Spleen (tissue), 7 donors: ENCODE data around the gene SCNN1A.

Experiments used
- POLR2A ChIP-seq, 3 donors: fragments of 450-650 bp; IDR thresholded peaks; one replicate each; pipeline ENCODE4 v1.5.1; 2017; ENCODE audit warnings: antibody characterized with exemption in 3 of 3, mild to moderate bottlenecking in 1 of 3
- TF ChIP-seq, protein P1 (sequence below), 11 experiments: fragments of 200-600 bp in 7 of 11; fragments of 450-650 bp in 4 of 11; sonication (generic) in 4 of 11; IDR thresholded peaks in 8 of 11; conservative IDR thresholded peaks in 3 of 11; 1 replicate in 7 of 11; 2 replicates in 4 of 11; pipeline versions ENCODE4 v1.4.0 to v1.8.0; 2016 to 2021; ENCODE audit warnings: antibody characterized with exemption in 11 of 11, inconsistent platforms in 4 of 11, mild to moderate bottlenecking in 1 of 11
- donor health status: DM: no; HTN: no; CAD: no; lungs with moderate emphysema.
- donor health status: DM: no; HTN: no; CAD: no.
- donor health status: DM: no; HTN: no; CAD: no.

- TF ChIP-seq, protein P1, sequence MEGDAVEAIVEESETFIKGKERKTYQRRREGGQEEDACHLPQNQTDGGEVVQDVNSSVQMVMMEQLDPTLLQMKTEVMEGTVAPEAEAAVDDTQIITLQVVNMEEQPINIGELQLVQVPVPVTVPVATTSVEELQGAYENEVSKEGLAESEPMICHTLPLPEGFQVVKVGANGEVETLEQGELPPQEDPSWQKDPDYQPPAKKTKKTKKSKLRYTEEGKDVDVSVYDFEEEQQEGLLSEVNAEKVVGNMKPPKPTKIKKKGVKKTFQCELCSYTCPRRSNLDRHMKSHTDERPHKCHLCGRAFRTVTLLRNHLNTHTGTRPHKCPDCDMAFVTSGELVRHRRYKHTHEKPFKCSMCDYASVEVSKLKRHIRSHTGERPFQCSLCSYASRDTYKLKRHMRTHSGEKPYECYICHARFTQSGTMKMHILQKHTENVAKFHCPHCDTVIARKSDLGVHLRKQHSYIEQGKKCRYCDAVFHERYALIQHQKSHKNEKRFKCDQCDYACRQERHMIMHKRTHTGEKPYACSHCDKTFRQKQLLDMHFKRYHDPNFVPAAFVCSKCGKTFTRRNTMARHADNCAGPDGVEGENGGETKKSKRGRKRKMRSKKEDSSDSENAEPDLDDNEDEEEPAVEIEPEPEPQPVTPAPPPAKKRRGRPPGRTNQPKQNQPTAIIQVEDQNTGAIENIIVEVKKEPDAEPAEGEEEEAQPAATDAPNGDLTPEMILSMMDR (IDR thresholded peaks at IDR 0.05 in 8 of 11, conservative IDR thresholded peaks at IDR 0.05 in 3 of 11) = no peak
- TF ChIP-seq POLR2A (IDR thresholded peaks at IDR 0.05) = no peak
These were observed 28.4 kb downstream of the SCNN1A start for GRCh38 chr12:6346942-6347341.
